GM12878 (cell line): Measurements from ENCODE around the gene OXCT2.

Experiments used
- CHD2 ChIP-seq: IDR thresholded peaks from 2 replicates; pipeline ENCODE4 v1.6.1; 2011; ENCODE audit warnings: low read depth, low read length, improper control_type of control experiment, borderline replicate concordance
- CTCF ChIP-seq, 3 experiments: IDR thresholded peaks in 2 of 3; conservative IDR thresholded peaks in 1 of 3; 2 replicates each; pipeline ENCODE4 v1.5.1; 2011; ENCODE audit warnings: low read depth in 3 of 3, low read length in 3 of 3, mild to moderate bottlenecking in 3 of 3, control low read depth in 2 of 3, moderate library complexity in 2 of 3, inconsistent platforms in 1 of 3, mixed read lengths in 1 of 3; ENCODE audit not compliant: control insufficient read depth in 2 of 3, insufficient read depth in 1 of 3; ENCODE audit errors: extremely low read depth in 1 of 3
- ELK1 ChIP-seq: IDR thresholded peaks from 2 replicates; pipeline ENCODE4 v1.6.1; 2012; ENCODE audit warnings: low read depth, low read length, improper control_type of control experiment
- EP300 ChIP-seq, 2 experiments: fragments of 150-350 bp in 1 of 2; IDR thresholded peaks; 2 replicates each; pipeline ENCODE4 v1.6.1; 2011 to 2012; ENCODE audit warnings: low read depth in 2 of 2, low read length in 2 of 2, borderline replicate concordance in 1 of 2, improper control_type of control experiment in 1 of 2, inconsistent platforms in 1 of 2; ENCODE audit not compliant: control insufficient read depth in 1 of 2
- HCFC1 ChIP-seq: fragments of 150-350 bp; IDR thresholded peaks from 2 replicates; pipeline ENCODE4 v1.6.1; 2014; ENCODE audit warnings: low read length
- MAX ChIP-seq: IDR thresholded peaks from 2 replicates; pipeline ENCODE4 v1.6.1; 2012; ENCODE audit warnings: low read depth, low read length, improper control_type of control experiment
- PBX3 ChIP-seq: IDR thresholded peaks from 2 replicates; pipeline ENCODE4 v1.6.1; 2011; ENCODE audit warnings: mild to moderate bottlenecking, low read depth, low read length, moderate library complexity; ENCODE audit not compliant: insufficient replicate concordance
- RAD21 ChIP-seq: IDR thresholded peaks from 2 replicates; pipeline ENCODE4 v1.6.1; 2011; ENCODE audit warnings: mild to moderate bottlenecking, low read depth, low read length, moderate library complexity; ENCODE audit not compliant: insufficient read depth
- RAD51 ChIP-seq: fragments of 450-650 bp; IDR thresholded peaks from 2 replicates; pipeline ENCODE4 v1.6.1; 2016; ENCODE audit warnings: moderate library complexity, mild to moderate bottlenecking, inconsistent platforms
- REST ChIP-seq: IDR thresholded peaks from 2 replicates; pipeline ENCODE4 v1.6.1; 2012; ENCODE audit warnings: mild to moderate bottlenecking, low read depth, low read length
- SMAD5 ChIP-seq: IDR thresholded peaks from 2 replicates; pipeline ENCODE4 v1.6.1; 2016; ENCODE audit warnings: antibody characterized with exemption, low read depth
- SP1 ChIP-seq: IDR thresholded peaks from one replicate; pipeline ENCODE4 v1.6.1; 2011; ENCODE audit warnings: low read depth, low read length
- SUPT20H ChIP-seq: IDR thresholded peaks from 2 replicates; pipeline ENCODE4 v1.6.1; 2011; ENCODE audit warnings: low read depth, mild to moderate bottlenecking, low read length, moderate library complexity, borderline replicate concordance; ENCODE audit not compliant: control insufficient read depth
- TAF1 ChIP-seq: IDR thresholded peaks from 2 replicates; pipeline ENCODE4 v1.6.1; 2011; ENCODE audit warnings: mild to moderate bottlenecking, low read depth, low read length, borderline replicate concordance

- TF ChIP-seq CHD2 (no peak), SMAD5 (no peak), HCFC1 (no peak), EP300 (IDR thresholded peaks at IDR 0.05; ENCODE audit: borderline replicate concordance in 1 of 2, control insufficient read depth in 1 of 2, low read depth in 2 of 2, low read length in 2 of 2) (no peak), RAD51 (no peak), RAD21 (no peak), ELK1 (no peak), MAX (no peak), CTCF (IDR thresholded peaks at IDR 0.05 in 2 of 3, conservative IDR thresholded peaks at IDR 0.05 in 1 of 3; ENCODE audit: control insufficient read depth in 2 of 3, extremely low read depth in 1 of 3, insufficient read depth in 1 of 3, low read depth in 3 of 3, low read length in 3 of 3) (no peak), SUPT20H (no peak), REST (no peak), PBX3 (no peak), SP1 (no peak), TAF1 (no peak)
Observed at GRCh38 chr1:39800471-39800835, 29.3 kb upstream of the OXCT2 start.
